OCI-LY3 (cell line): Measurements from ENCODE around the gene MRPL55.

Source experiments
- H2AFZ ChIP-seq: fragments of 200-600, 300-600 bp; shearing (Covaris generic); 2 replicates; pipeline ENCODE4 v1.6.0; 2014; ENCODE audit warnings: antibody characterized with exemption, low read depth, low read length
- H3K27ac ChIP-seq: fragments of 200-600, 300-600 bp; sonication (generic); 2 replicates; pipeline ENCODE4 v1.5.1; 2014; ENCODE audit warnings: mild to moderate bottlenecking, low read length, moderate library complexity, mixed read lengths
- H3K27me3 ChIP-seq: fragments of 200-600, 300-600 bp; sonication (generic); 2 replicates; pipeline ENCODE4 v1.6.1; 2014; ENCODE audit warnings: low read depth, low read length, mixed read lengths
- H3K36me3 ChIP-seq: fragments of 200-600, 300-600 bp; sonication (generic); replicated peaks from 2 replicates; pipeline ENCODE3; 2014; ENCODE audit warnings: low read depth, low read length, mixed read lengths
- H3K4me1 ChIP-seq: fragments of 300-600, 200-600 bp; sonication (generic); 2 replicates; pipeline ENCODE4 v1.6.1; 2014; ENCODE audit warnings: low read length, mixed read lengths
- H3K4me2 ChIP-seq: fragments of 200-600, 300-600 bp; sonication (generic); 2 replicates; pipeline ENCODE4 v1.6.1; 2014; ENCODE audit warnings: low read length, mixed read lengths
- H3K4me3 ChIP-seq: fragments of 300-600, 200-600 bp; sonication (generic); 2 replicates; pipeline ENCODE4 v1.5.1; 2014; ENCODE audit warnings: antibody characterized with exemption, mild to moderate bottlenecking, low read length, moderate library complexity
- H3K79me2 ChIP-seq: fragments of 300-600, 200-600 bp; shearing (Covaris generic); 2 replicates; pipeline ENCODE4 v1.6.1; 2014; ENCODE audit warnings: mild to moderate bottlenecking, low read length, mixed read lengths
- H3K9ac ChIP-seq: fragments of 300-600, 200-600 bp; shearing (Covaris generic); 2 replicates; pipeline ENCODE4 v1.6.0; 2014; ENCODE audit warnings: mild to moderate bottlenecking, low read length, moderate library complexity
- H3K9me3 ChIP-seq: fragments of 200-600, 300-600 bp; shearing (Covaris generic); 2 replicates; pipeline ENCODE4 v1.6.1; 2014; ENCODE audit warnings: low read length, mixed read lengths; ENCODE audit not compliant: insufficient read depth
- H4K20me1 ChIP-seq: fragments of 200-600, 300-600 bp; sonication (generic); 2 replicates; pipeline ENCODE4 v1.6.1; 2016; ENCODE audit warnings: low read length, mixed read lengths; ENCODE audit not compliant: insufficient read depth
- CTCF ChIP-seq: fragments of 200-600, 300-600 bp; sonication (generic); IDR thresholded peaks from 2 replicates; pipeline ENCODE4 v1.5.1; 2014; ENCODE audit warnings: antibody characterized with exemption, low read length, low read depth
- EZH2phosphoT487 ChIP-seq: fragments of 200-600 bp; shearing (Covaris generic); IDR thresholded peaks from 2 replicates; pipeline ENCODE4 v1.6.1; 2018; ENCODE audit warnings: antibody characterized with exemption, mixed run types, low read depth

The MRPL55 gene

GRCh38 chr1:228081578-228082213, 27.4 kb downstream of the MRPL55 start:
- no peaks in the 10 kb centered on the region for H3K9me3 ChIP-seq
- peaks cover 48% of the 10 kb centered on the region for H4K20me1 ChIP-seq
- H3K9ac ChIP-seq = peak overlapping the region; percentile 89
- peak overlapping the region; percentile 67 for H3K27ac ChIP-seq
- H3K79me2 ChIP-seq = peaks cover 71% of the 10 kb centered on the region
- H3K4me3 ChIP-seq = peak overlapping the region; percentile 95
- H3K4me2 ChIP-seq = peak overlapping the region; percentile 95
- no peaks in the 10 kb centered on the region for H3K27me3 ChIP-seq
- H3K4me1 ChIP-seq = peaks cover 27% of the 10 kb centered on the region
- no peak for TF ChIP-seq CTCF
- TF ChIP-seq EZH2phosphoT487 = no peak
- no peak overlapping the region for H2AFZ ChIP-seq
- H3K36me3 ChIP-seq = peaks cover 30% of the 10 kb centered on the region

GRCh38 chr1:228081144-228081543, 28.0 kb downstream of the MRPL55 start:
- Histone ChIP-seq H3K79me2 (peaks cover 65% of the 10 kb centered on the region), H3K36me3 (peaks cover 27% of the 10 kb centered on the region), H3K9ac (peak overlapping the region; percentile 89), H3K4me1 (peaks cover 23% of the 10 kb centered on the region), H3K9me3 (no peaks in the 10 kb centered on the region), H2AFZ (no peak overlapping the region), H3K27me3 (no peaks in the 10 kb centered on the region), H3K27ac (peak overlapping the region; percentile 67), H3K4me2 (peak overlapping the region; percentile 95), H4K20me1 (peaks cover 42% of the 10 kb centered on the region), H3K4me3 (peak overlapping the region; percentile 95)
- no peak for TF ChIP-seq CTCF
- TF ChIP-seq EZH2phosphoT487 = no peak

- peaks cover 51% of the 10 kb centered on the region for H3K79me2 ChIP-seq
- H3K4me1 ChIP-seq = peaks cover 10% of the 10 kb centered on the region
- no peak overlapping the region for H3K4me2 ChIP-seq
- no peak overlapping the region for H3K9ac ChIP-seq
- H3K9me3 ChIP-seq = no peaks in the 10 kb centered on the region
- H3K36me3 ChIP-seq = peaks cover 15% of the 10 kb centered on the region
- H3K27ac ChIP-seq = no peak overlapping the region
- peaks cover 13% of the 10 kb centered on the region; the same call in 1 of the 2 replicates for H3K27me3 ChIP-seq
- H3K4me3 ChIP-seq = no peak overlapping the region
- TF ChIP-seq CTCF = no peak
- TF ChIP-seq EZH2phosphoT487 = no peak
- no peak overlapping the region for H2AFZ ChIP-seq
- peaks cover 28% of the 10 kb centered on the region for H4K20me1 ChIP-seq
Observed at GRCh38 chr1:228079601-228080263, 29.4 kb downstream of the MRPL55 start.

- Histone ChIP-seq H3K79me2 (peaks cover 44% of the 10 kb centered on the region), H2AFZ (no peak overlapping the region), H4K20me1 (peaks cover 21% of the 10 kb centered on the region), H3K27ac (no peak overlapping the region), H3K9me3 (no peaks in the 10 kb centered on the region), H3K36me3 (peaks cover 8% of the 10 kb centered on the region), H3K4me1 (peaks cover 3% of the 10 kb centered on the region), H3K9ac (no peak overlapping the region), H3K4me2 (no peak overlapping the region), H3K27me3 (peaks cover 17% of the 10 kb centered on the region; the same call in 1 of the 2 replicates), H3K4me3 (no peak overlapping the region)
- TF ChIP-seq CTCF = no peak
- TF ChIP-seq EZH2phosphoT487 = no peak
Observed at GRCh38 chr1:228079013-228079412, 30.1 kb downstream of the MRPL55 start.
